ENCODE data around the gene NBEA. TPM values are rescaled to one million over a fixed set of nuclear protein-coding genes. Genes with fewer than 3 reads are reported as not detected.

NBEA gene, protein sequence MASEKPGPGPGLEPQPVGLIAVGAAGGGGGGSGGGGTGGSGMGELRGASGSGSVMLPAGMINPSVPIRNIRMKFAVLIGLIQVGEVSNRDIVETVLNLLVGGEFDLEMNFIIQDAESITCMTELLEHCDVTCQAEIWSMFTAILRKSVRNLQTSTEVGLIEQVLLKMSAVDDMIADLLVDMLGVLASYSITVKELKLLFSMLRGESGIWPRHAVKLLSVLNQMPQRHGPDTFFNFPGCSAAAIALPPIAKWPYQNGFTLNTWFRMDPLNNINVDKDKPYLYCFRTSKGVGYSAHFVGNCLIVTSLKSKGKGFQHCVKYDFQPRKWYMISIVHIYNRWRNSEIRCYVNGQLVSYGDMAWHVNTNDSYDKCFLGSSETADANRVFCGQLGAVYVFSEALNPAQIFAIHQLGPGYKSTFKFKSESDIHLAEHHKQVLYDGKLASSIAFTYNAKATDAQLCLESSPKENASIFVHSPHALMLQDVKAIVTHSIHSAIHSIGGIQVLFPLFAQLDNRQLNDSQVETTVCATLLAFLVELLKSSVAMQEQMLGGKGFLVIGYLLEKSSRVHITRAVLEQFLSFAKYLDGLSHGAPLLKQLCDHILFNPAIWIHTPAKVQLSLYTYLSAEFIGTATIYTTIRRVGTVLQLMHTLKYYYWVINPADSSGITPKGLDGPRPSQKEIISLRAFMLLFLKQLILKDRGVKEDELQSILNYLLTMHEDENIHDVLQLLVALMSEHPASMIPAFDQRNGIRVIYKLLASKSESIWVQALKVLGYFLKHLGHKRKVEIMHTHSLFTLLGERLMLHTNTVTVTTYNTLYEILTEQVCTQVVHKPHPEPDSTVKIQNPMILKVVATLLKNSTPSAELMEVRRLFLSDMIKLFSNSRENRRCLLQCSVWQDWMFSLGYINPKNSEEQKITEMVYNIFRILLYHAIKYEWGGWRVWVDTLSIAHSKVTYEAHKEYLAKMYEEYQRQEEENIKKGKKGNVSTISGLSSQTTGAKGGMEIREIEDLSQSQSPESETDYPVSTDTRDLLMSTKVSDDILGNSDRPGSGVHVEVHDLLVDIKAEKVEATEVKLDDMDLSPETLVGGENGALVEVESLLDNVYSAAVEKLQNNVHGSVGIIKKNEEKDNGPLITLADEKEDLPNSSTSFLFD (N-terminal part only)
- total RNA-seq, result 10 to 100 TPM in 1 of 4 donors, 1 to 10 TPM in 1, under 1 TPM in 2; 0.34 to 10.3 (median 2.4) TPM

DNA sequence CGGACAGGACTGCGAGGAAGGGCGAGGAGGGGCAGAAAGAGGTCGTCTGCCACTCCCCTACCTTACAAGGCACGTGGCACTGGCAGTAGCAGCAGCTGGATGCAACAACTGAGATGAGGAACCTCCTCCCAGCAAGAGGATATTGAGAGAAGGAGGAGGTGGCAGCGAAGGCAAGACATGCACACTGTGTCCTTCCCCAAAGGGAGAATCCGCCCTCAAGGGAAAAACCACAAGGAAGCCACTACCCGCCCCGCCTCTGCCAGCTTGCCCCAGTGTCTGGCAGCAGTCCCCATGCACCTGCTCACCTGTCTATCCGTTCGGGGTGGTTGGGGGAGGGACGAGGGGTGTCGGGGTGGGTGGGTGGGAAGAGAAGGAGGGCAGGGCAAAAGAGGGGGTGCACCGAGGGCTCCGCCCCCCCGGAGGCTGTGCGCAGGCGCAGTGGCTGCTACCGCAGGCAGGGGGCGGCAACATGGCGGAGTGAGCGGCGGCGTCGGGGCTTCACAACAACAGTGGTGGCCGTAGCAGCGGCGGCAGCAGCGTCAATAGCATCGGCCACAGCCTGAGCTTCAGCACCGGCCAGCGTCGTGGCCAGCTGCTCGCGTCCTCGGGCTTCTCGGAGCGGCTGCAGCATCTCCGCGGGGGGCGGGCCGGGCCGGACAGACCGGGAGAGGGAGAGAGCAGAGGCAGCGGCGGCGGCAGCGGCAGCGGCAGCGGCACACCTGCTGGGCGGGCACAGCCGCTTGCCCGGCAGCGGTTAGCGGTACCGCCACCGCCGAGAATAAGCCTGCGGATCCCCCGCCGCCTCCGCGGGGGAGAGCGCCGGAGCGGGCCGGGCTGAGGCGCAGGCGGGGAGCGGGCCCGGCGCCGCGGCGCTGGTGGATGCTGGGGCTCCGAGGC lies at the start of gene NBEA:
Gene NBEA, plus strand, starts transcription at position 436 of the 897 bp plus-strand sequence. CDS start 551 bp downstream, outside the sequence.
- Histone ChIP-seq H3K9me3 (no peaks in the 10 kb centered on the region), H3K27me3 (peaks cover 0 to 29% (median 0%) of the 10 kb centered on the region in 4 donors), H3K4me1 (peaks cover 0 to 25% (median 10%) of the 10 kb centered on the region in 3 donors), H3K27ac (peak within 1 kb of the TSS; percentile 50 to 85 (median 76)), H3K4me3 (peak within 1 kb of the TSS; percentile 52 to 77 (median 65)), H3K36me3 (no peaks in the 10 kb centered on the region)
- TF ChIP-seq, protein P1, sequence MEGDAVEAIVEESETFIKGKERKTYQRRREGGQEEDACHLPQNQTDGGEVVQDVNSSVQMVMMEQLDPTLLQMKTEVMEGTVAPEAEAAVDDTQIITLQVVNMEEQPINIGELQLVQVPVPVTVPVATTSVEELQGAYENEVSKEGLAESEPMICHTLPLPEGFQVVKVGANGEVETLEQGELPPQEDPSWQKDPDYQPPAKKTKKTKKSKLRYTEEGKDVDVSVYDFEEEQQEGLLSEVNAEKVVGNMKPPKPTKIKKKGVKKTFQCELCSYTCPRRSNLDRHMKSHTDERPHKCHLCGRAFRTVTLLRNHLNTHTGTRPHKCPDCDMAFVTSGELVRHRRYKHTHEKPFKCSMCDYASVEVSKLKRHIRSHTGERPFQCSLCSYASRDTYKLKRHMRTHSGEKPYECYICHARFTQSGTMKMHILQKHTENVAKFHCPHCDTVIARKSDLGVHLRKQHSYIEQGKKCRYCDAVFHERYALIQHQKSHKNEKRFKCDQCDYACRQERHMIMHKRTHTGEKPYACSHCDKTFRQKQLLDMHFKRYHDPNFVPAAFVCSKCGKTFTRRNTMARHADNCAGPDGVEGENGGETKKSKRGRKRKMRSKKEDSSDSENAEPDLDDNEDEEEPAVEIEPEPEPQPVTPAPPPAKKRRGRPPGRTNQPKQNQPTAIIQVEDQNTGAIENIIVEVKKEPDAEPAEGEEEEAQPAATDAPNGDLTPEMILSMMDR (IDR thresholded peaks at IDR 0.05), result peak in 5 of 6 experiments; percentile 14 to 48 (median 23)
- peak in 1 of 4 donors; percentile 16 for TF ChIP-seq POLR2A (IDR thresholded peaks at IDR 0.05)
- intact Hi-C loops (cut with DNase I), result no loop called here
- peak; percentile 12 for DNase-seq
- 0% methylated on average over 19 of the region's 76 CpGs; no CpG with 5 or more reads in 1 of the 2 donors for WGBS, 2 donors

DNA sequence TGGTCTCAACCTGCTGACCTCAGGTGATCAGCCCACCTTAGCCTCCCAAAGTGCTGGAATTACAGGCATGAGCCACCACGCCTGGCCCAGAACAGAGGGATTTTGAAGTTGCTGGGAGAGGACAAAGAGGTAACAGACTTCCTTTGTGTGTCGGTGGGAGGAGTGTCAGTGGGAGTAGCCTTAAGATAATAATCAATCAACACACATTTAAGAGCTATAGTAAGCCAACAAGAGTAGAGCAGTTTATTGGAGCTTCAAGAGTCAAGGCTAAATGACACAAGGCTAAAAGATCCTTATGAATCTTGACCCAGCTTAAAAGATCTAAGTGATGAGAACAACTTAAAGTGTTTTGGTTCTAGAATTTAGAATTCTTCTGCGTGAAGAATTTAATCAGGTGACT lies 47.3 kb upstream of the NBEA start:
- Histone ChIP-seq H3K27me3 (no peaks in the 10 kb centered on the region), H3K9me3 (no peaks in the 10 kb centered on the region), H3K36me3 (no peaks in the 10 kb centered on the region), H3K4me1 (no peaks in the 10 kb centered on the region), H3K4me3 (no peak overlapping the region), H3K27ac (no peak overlapping the region)
- no peak for DNase-seq
- intact Hi-C loops (cut with DNase I), result no loop called here
- WGBS, 2 donors, result 64 to 81% methylated on average over 3 of the region's 3 CpGs
- TF ChIP-seq, protein P1 (IDR thresholded peaks at IDR 0.05), result no peak
- no peak for TF ChIP-seq POLR2A (IDR thresholded peaks at IDR 0.05)

DNA sequence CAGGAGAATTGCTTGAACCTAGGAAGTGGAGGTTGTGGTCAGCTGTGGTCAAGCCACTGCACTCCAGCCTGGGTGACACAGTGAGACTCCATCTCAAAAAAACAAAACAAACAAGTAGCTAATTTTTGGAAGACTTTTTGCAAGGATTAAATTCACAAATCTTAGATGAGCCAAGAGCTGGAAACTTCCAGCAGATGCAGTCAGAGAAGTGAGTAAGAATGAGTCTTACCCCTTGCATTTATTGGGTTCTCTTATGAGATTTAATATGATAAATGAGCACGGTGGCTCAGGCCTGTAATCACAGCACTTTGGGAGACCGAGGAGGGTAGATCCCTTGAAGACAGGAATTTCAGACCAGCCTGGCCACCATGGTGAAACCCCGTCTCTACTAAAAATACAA lies 44.9 kb upstream of the NBEA start:
- Histone ChIP-seq H3K27me3 (no peaks in the 10 kb centered on the region), H3K27ac (no peak overlapping the region), H3K36me3 (no peaks in the 10 kb centered on the region), H3K9me3 (no peaks in the 10 kb centered on the region), H3K4me3 (no peak overlapping the region), H3K4me1 (no peaks in the 10 kb centered on the region)
- no peak for DNase-seq
- 89 to 92% methylated on average over 3 of the region's 3 CpGs for WGBS, 2 donors
- TF ChIP-seq POLR2A (IDR thresholded peaks at IDR 0.05), result no peak
- TF ChIP-seq, protein P1 (IDR thresholded peaks at IDR 0.05), result no peak
- intact Hi-C loops (cut with DNase I), result no loop called here

DNA sequence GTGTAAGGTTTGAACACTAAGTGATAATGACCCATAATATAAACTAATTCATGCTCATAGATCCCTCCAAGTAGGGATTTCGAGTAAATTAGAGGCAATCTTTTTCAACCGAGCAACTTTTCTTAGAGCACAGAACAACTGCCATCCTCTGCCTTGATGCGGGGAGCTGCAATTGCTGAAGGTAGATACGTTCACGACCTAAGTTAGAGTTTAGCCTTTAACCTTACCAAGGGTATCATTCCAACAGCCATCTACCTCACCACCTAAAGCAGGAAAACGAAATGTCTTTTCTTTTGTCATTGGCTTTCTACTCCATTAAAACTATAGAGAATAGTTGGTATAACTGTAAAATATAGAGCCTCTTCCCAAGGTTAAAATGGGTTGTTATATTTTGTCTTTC lies 42.2 kb upstream of the NBEA start:
- WGBS, 2 donors, result 39 to 45% methylated on average over 6 of the region's 6 CpGs
- intact Hi-C loops (cut with DNase I), result no loop called here
- Histone ChIP-seq H3K4me1 (no peaks in the 10 kb centered on the region), H3K36me3 (no peaks in the 10 kb centered on the region), H3K4me3 (no peak overlapping the region), H3K9me3 (no peaks in the 10 kb centered on the region), H3K27ac (no peak overlapping the region), H3K27me3 (no peaks in the 10 kb centered on the region)
- DNase-seq, result no peak
- no peak for TF ChIP-seq POLR2A (IDR thresholded peaks at IDR 0.05)
- TF ChIP-seq, protein P1 (IDR thresholded peaks at IDR 0.05), result no peak
